Tibial nerve (tissue), 4 donors: Measurements from ENCODE around the gene WNT5A.

Source experiments
- CTCF ChIP-seq, 5 experiments: fragments of 200-600 bp in 3 of 5; fragments of 450-650 bp in 2 of 5; sonication (generic) in 3 of 5; IDR thresholded peaks; one replicate each; pipeline ENCODE4 v1.5.1; 2016 to 2019; ENCODE audit warnings: antibody characterized with exemption in 5 of 5, mild to moderate bottlenecking in 3 of 5, moderate library complexity in 2 of 5
- EP300 ChIP-seq, 2 donors: sonication (generic); formaldehyde crosslinking; IDR thresholded peaks; one replicate each; pipeline ENCODE4 v1.6.1; 2017; ENCODE audit warnings: antibody characterized with exemption in 2 of 2, mild to moderate bottlenecking in 1 of 2

GRCh38 chr3:55498520-55498919, 11.4 kb upstream of the WNT5A start:
- TF ChIP-seq CTCF (IDR thresholded peaks at IDR 0.05) = no peak
- no peak for TF ChIP-seq EP300 (IDR thresholded peaks at IDR 0.05)
